Transverse colon (tissue), 4 donors: Measurements from ENCODE around the gene ZNF148. TPM values are rescaled to one million over a fixed set of nuclear protein-coding genes. Genes with fewer than 3 reads are reported as not detected.
"Not testable (repeated sequence)": the region's sequence is repeated elsewhere in the genome, so short reads cannot be mapped to it uniquely, and the experiment has no call there.

Experiments
- DNase-seq: peaks from one replicate; pipeline ENCODE4 v3.0.0-alpha.2; 2019
- H3K27ac ChIP-seq, 4 donors: fragments of 200-600 bp; sonication (generic); 2 replicates each; pipeline ENCODE4 v1.5.1; 2016 to 2018; ENCODE audit warnings: inconsistent platforms in 4 of 4
- H3K27me3 ChIP-seq: fragments of 200-600 bp; sonication (generic); 2 replicates; pipeline ENCODE4 v1.5.1; 2017; ENCODE audit warnings: inconsistent platforms
- H3K36me3 ChIP-seq, 4 donors: fragments of 200-600 bp; sonication (generic); 2 replicates each; pipeline ENCODE4 v1.5.1; 2017 to 2019; ENCODE audit warnings: inconsistent platforms in 4 of 4
- H3K4me1 ChIP-seq, 4 donors: fragments of 200-600 bp; sonication (generic); 2 replicates each; pipeline ENCODE4 v1.5.1; 2017 to 2020; ENCODE audit warnings: inconsistent platforms in 4 of 4
- H3K4me3 ChIP-seq, 4 donors: fragments of 200-600 bp; sonication (generic); 1 replicate in 1 of 4; 2 replicates in 3 of 4; pipeline versions ENCODE4 v1.5.1 to v1.6.1; 2017 to 2019; ENCODE audit warnings: inconsistent platforms in 4 of 4
- H3K9me3 ChIP-seq, 2 donors: fragments of 200-600 bp; sonication (generic); 2 replicates each; pipeline ENCODE4 v1.5.1; 2017 to 2019; ENCODE audit warnings: inconsistent platforms in 2 of 2
- CTCF ChIP-seq, 5 experiments: fragments of 200-600 bp in 3 of 5; fragments of 450-650 bp in 2 of 5; sonication (generic) in 3 of 5; IDR thresholded peaks; 1 replicate in 2 of 5; 2 replicates in 3 of 5; pipeline ENCODE4 v1.5.1; 2016 to 2017; ENCODE audit warnings: antibody characterized with exemption in 5 of 5, inconsistent platforms in 3 of 5, mild to moderate bottlenecking in 2 of 5, moderate library complexity in 1 of 5
- EP300 ChIP-seq: sonication (generic); formaldehyde crosslinking; IDR thresholded peaks from one replicate; pipeline ENCODE4 v1.6.1; 2017; ENCODE audit warnings: antibody characterized with exemption, low read depth
- POLR2A ChIP-seq: fragments of 450-650 bp; IDR thresholded peaks from one replicate; pipeline ENCODE4 v1.6.1; 2016; ENCODE audit warnings: antibody characterized with exemption, mild to moderate bottlenecking, moderate library complexity
- POLR2AphosphoS5 ChIP-seq, 3 donors: sonication (generic); formaldehyde crosslinking; IDR thresholded peaks; one replicate each; pipeline ENCODE4 v1.6.1; 2016; ENCODE audit warnings: antibody characterized with exemption in 3 of 3
- WGBS, 2 donors: methylation state at CpG; one replicate each; pipeline ENCODE4 v1.1.5; 2018; ENCODE audit warnings: low coverage in 1 of 2; 5-methylcytosine and 5-hydroxymethylcytosine counted together
- in situ Hi-C, 4 donors: fragments of 200-750 bp; cut with MboI; loops; one replicate each; pipeline versions ENCODE4 v1.15.0 to v1.15.1; 2017; ENCODE audit warnings: low sequenced_read_pairs in 3 of 4, low pct_ligation_motif_present in 1 of 4, low pct_unique_long_range_greater_than_20kb in 1 of 4
- intact Hi-C: fragments of 100-400 bp; cut with DNase I; formaldehyde crosslinking; loops from one replicate; pipeline ENCODE4 v1.15.1; 2023; ENCODE audit warnings: low total_unique reads
- total RNA-seq, 4 donors: library from RNA; depleted of rRNA; stranded (reverse); fragments of >200 nt; gene quantifications; one replicate each; pipeline ENCODE4 v1.1.0, GENCODE V29; 2016

ZNF148 gene
- total RNA-seq, 4 donors from 2014 or later: 23.6 to 30.3 (median 27.6) TPM

GRCh38 chr3:125414669-125415068 is 39.5 kb upstream of the ZNF148 start:
- Histone ChIP-seq H3K4me1 (no peaks in the 10 kb centered on the region), H3K4me3 (no peak overlapping the region), H3K9me3 (no peaks in the 10 kb centered on the region), H3K27me3 (no peaks in the 10 kb centered on the region), H3K27ac (no peak overlapping the region), H3K36me3 (no peaks in the 10 kb centered on the region)
- no peak for DNase-seq
- in situ Hi-C loops: no loop called here
- intact Hi-C loops: no loop called here
- TF ChIP-seq POLR2AphosphoS5 (IDR thresholded peaks at IDR 0.05) (no peak), POLR2A (no peak), EP300 (no peak), CTCF (IDR thresholded peaks at IDR 0.05) (no peak)
- WGBS, 2 donors: 79 to 80% methylated on average over 5 to 8 of the region's 8 CpGs

GRCh38 chr3:125410922-125411321 is 35.8 kb upstream of the ZNF148 start:
- Histone ChIP-seq H3K4me3 (no peak overlapping the region), H3K9me3 (no peaks in the 10 kb centered on the region), H3K36me3 (no peaks in the 10 kb centered on the region), H3K27ac (no peak overlapping the region), H3K27me3 (no peaks in the 10 kb centered on the region), H3K4me1 (no peaks in the 10 kb centered on the region)
- in situ Hi-C loops (no loop called here), intact Hi-C loops (no loop called here)
- no peak for DNase-seq
- TF ChIP-seq POLR2A (no peak), CTCF (IDR thresholded peaks at IDR 0.05) (no peak), EP300 (no peak), POLR2AphosphoS5 (IDR thresholded peaks at IDR 0.05) (no peak)
- 85 to 87% methylated on average over 3 to 6 of the region's 6 CpGs for WGBS, 2 donors

GRCh38 chr3:125406070-125406469 is 30.9 kb upstream of the ZNF148 start:
- WGBS, 2 donors: 62 to 73% methylated on average over 2 of the region's 2 CpGs

GRCh38 chr3:125405515-125405914 is 30.4 kb upstream of the ZNF148 start:
- 93 to 100% methylated on average over 2 to 4 of the region's 4 CpGs for WGBS, 2 donors
- H3K9me3 ChIP-seq, H3K36me3 ChIP-seq, DNase-seq, H3K4me1 ChIP-seq, H3K27me3 ChIP-seq, intact Hi-C loops, H3K27ac ChIP-seq, in situ Hi-C loops, H3K4me3 ChIP-seq: not testable (repeated sequence)

More at GRCh38 chr3:125406070-125406469, 30.9 kb upstream of the ZNF148 start:
- no peak overlapping the region for H3K4me3 ChIP-seq
- no peaks in the 10 kb centered on the region for H3K27me3 ChIP-seq
- DNase-seq: no peak
- no peaks in the 10 kb centered on the region for H3K4me1 ChIP-seq
- TF ChIP-seq EP300: no peak
- intact Hi-C loops (no loop called here), in situ Hi-C loops (no loop called here)
- H3K36me3 ChIP-seq: no peaks in the 10 kb centered on the region
- no peaks in the 10 kb centered on the region for H3K9me3 ChIP-seq
- no peak overlapping the region for H3K27ac ChIP-seq

GRCh38 chr3:125403789-125404188 is 28.7 kb upstream of the ZNF148 start:
- TF ChIP-seq CTCF (IDR thresholded peaks at IDR 0.05) (no peak), POLR2A (no peak), POLR2AphosphoS5 (IDR thresholded peaks at IDR 0.05) (no peak), EP300 (no peak)
- WGBS, 2 donors: 80 to 100% methylated on average over 1 to 2 of the region's 2 CpGs
- Histone ChIP-seq H3K4me3 (no peak overlapping the region), H3K36me3 (no peaks in the 10 kb centered on the region), H3K27ac (no peak overlapping the region), H3K4me1 (no peaks in the 10 kb centered on the region), H3K27me3 (no peaks in the 10 kb centered on the region), H3K9me3 (no peaks in the 10 kb centered on the region)
- no peak for DNase-seq
- intact Hi-C loops (no loop called here), in situ Hi-C loops (no loop called here)
